ENCODE results near the gene ABCB9. TPM values are rescaled to one million over a fixed set of nuclear protein-coding genes. Genes with fewer than 3 reads are reported as not detected.

Gene ABCB9
- total and polyA plus RNA-seq, 2 of the 8 experiments (the other 6 are each of a cell fraction or from before 2014, with no cell fraction given), result 3.8 to 8.0 TPM

DNA sequence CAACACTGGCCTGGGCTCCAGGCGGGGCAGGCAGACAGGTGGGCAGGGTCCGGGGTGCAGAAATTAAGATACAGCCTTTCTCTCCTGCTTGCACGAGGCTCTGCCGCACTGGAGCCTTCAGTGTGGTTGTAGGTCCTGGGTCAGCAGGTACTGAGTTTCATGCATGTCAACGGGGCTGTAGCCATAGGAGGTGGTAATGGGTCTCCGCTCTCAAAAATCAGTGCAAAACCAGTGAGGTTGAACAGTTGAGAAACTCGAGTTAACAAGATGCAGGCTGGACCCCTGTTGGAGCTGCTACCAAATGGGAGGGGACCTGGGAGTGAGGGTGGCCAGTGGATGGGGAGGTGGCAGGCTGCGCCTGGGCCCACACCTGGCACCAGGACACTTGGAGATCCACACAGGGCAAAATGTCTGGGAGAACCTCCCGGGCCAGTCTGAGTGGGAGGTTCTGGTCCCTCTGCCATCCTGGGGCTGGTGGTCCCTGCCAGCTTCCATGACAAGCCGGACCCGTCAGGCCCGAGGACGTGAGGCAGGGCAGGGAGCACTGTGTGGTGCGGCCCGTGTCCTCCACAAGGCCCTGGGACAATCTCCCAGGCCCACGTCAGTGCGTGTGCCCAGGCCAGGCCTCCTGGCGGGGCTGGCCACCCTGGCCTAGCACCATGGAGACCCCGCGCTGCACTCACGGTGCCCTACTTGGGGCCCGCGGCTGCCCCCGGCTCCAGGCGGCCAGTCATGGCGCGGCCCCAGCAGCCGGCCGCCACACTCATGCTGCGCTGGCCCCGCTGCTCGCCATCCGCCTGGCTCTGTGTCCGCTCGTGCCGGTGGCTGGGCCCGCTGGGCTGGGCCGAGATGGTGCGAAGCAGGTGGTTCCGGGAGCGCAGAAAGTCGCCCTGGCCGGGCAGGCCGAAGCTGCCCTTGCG is 19.3 kb upstream of the ABCB9 start (continued):
- TF ChIP-seq CTCF (IDR thresholded peaks at IDR 0.05; ENCODE audit: control extremely low read depth in 1 of 3, insufficient read depth in 1 of 3, low read depth in 1 of 3, low read length in 3 of 3), result no peak
- TF ChIP-seq NRF1 (IDR thresholded peaks at IDR 0.05; ENCODE audit: low read depth, low read length), result no peak
- TF ChIP-seq EGR1 (IDR thresholded peaks at IDR 0.05; ENCODE audit: borderline replicate concordance, low read depth, low read length), result no peak
- no peak for TF ChIP-seq KDM5A (IDR thresholded peaks at IDR 0.05; ENCODE audit: low read length)
- TF ChIP-seq SUZ12 (IDR thresholded peaks at IDR 0.05; ENCODE audit: low read length), result no peak

All from H1 (cell line).